Loucy (cell line): ENCODE results near the gene IRF2BP2.

Experiments
- CTCF ChIP-seq: fragments of 200-600 bp; sonication (generic); conservative IDR thresholded peaks from 2 replicates; pipeline ENCODE4 v1.5.1; 2014; ENCODE audit warnings: mild to moderate bottlenecking, antibody characterized with exemption, low read length
- EZH2phosphoT487 ChIP-seq: fragments of 200-600 bp; IDR thresholded peaks from 2 replicates; pipeline ENCODE4 v1.6.1; 2018; ENCODE audit warnings: antibody characterized with exemption, mild to moderate bottlenecking, moderate library complexity, borderline replicate concordance

DNA sequence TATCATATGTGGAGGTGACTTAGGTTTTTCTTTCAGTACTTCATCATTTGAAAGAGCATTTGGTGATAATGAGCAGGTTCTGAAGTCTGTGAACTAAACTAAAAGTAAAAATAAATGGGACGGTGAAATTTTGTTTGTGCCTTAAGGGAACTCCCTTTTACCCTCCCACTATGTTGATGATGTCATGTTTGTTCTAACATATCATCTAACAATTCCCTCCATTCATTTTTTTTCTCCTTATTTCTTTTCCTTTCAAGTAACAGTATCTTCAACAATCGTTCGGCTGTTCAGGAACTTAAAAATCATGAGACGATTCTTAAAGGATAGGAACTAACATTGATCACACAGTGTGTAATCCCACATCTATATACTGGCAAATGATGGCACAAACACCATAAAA lies 30.0 kb upstream of the IRF2BP2 start:
- TF ChIP-seq CTCF, result no peak
- no peak for TF ChIP-seq EZH2phosphoT487
